Measurements from ENCODE around the gene HSD17B12.

Gene HSD17B12

DNA sequence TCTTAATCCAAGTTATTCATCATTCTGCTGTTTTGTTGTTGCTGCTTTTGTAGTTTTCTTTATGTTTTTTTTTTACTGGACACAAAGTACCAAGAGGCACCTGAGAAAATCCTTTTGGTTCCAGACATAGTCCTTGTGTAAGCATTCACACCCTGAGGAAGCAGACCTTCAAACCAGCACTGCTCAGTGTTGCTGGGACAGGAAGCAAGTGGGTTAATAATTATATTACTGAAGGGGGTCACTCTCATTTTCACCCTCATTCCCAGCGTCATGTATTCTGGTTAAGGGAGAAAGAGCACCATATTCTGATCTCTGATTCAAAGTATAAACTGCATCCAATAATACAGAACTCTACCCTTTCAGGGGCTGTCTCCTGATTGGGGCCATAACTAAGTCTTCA, 194.2 kb downstream of the HSD17B12 start:
- no peak for DNase-seq

DNA sequence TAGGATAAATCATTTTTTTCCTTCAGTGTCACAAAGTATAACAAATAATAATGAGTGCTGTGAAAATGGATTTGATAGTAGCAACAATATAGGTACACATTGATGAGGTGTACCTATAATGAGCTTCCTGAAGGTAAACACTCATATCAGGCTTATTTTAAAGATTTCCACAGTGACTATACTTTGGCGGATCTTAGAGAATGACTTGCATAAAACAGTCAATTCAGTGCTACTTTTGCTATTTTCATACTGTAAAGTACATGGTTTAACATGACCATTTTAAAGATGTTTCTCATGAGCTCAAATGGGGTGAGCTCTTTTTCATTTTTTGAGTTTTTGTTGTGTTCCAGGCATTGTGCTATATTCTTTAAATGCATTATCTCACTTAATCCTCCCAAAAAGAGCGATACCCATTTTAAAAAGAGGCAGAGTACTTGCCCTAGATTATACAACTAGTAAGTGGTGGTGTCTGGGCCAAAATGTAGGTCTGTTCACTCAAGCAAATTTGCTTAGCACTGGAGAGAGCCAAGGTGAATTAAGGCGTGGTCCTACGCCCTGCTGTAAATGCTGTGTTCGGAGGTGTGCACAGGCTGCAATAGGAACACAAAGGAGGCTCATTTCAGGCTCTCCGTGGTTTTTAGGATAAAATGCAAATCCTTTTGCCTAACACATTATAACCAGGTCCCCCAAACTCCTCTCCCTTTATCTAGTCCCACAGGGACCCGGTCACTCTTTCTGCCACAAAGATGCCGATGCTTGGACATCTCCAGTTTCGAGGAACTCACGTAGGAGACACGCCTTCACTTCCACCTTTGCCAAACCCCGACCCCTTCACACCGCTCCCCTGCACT, 199.5 kb downstream of the HSD17B12 start:
- DNase-seq = no peak

DNA sequence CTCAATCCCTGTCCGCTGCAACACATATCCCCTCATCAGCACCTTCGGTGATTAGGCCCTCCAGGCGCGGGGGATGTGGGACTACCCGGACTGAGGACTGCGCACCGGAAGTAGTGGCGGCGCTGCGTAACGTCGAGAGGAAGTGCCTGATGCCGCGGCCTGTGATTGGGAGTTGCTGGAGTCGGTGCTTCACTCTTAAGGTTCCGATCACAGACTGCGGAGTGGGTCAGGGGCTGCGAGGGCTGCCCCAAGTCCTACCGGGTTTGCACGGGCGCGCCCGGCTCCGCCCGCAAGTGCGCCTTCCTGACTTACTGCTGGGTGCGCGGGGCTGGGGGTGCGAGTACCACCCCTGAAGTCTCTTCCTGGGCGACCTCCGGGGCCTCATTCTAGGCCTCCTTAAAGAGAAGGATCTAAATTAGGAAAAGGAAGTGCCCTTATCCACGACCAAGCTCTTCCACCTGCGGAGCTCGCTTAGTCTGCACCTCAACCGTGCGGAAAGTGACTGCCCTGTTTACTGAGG, 200.2 kb downstream of the HSD17B12 start, which contains the start of gene ALKBH3:
Gene ALKBH3 (plus strand): TSS at position 192 of the 520 bp plus-strand sequence. CDS start 1,822 bp downstream, outside the sequence.
- peak; percentile 88 for DNase-seq

DNA sequence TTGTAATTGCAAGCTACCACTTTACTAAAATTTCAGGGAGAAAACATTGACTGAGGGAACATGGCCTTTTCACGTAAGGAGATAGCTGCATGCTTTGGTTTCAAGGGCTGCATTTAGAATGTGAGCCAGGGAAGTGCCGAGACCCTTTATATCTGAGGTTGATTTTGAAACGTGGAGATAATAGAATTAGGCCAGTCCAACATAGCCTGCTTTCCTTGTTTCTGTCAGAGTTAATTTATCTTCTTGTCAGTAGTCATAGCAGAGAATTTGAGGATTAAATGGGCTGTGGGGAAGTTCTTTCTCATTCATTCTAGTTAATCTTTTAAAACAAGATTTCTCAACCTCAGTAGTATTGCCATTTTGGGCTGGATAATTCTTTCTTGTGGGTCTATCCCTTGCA, 212.3 kb downstream of the HSD17B12 start:
- no peak for DNase-seq

DNA sequence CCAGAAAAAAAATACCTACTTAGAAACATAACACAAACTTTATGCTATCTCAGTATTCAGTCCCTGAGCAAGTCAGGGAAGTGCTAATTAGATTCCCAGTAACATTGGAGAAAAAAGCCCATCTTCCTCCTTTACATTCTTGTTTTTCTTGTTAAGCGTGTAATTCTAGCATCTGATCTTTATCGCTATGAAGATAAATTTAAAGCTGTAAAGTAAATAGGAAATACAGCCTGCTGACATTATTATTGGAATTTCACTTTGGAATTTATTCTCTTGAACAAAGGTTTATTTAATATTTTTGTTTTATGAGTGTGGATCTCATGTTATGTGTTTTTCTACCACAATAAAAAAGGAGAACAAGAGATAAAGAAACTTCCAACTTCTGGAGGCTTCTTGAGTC, 214.0 kb downstream of the HSD17B12 start:
- DNase-seq = no peak

DNA sequence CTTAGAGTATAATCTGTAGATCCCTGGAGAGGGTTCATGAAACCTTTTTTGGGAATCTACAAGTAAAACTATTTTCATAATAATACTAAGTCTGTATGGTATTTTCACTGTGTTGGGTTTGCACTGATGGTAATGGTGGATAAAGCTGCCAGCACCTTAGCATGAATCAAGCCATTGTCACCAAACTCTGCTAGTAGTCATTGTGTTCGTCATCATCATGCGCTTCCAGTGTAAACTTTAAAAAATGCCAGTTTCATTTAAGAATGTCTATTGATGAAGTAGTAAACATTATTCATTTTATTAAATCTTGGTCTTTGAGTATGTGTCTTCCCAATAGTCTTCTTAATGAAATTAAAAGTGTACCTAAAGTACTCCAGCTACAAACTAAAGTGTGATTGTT, 215.1 kb downstream of the HSD17B12 start:
- DNase-seq = no peak

DNA sequence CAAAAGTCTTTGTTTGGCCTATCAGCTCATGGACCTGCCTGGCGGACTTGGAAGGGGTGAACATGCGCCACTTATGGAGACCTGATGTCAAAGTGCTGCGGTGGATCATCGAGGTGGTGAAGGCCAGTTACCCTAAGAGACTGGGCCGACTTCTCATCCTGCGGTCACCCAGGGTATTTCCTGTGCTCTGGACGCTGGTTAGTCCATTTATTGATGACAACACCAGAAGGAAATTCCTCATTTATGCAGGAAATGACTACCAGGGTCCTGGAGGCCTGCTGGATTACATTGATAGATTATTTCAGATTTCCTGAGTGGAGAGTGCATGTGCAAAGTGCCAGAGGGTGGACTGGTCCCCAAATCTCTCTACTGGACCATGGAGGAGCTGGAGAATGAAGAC, 218.0 kb downstream of the HSD17B12 start:
- DNase-seq = no peak

DNA sequence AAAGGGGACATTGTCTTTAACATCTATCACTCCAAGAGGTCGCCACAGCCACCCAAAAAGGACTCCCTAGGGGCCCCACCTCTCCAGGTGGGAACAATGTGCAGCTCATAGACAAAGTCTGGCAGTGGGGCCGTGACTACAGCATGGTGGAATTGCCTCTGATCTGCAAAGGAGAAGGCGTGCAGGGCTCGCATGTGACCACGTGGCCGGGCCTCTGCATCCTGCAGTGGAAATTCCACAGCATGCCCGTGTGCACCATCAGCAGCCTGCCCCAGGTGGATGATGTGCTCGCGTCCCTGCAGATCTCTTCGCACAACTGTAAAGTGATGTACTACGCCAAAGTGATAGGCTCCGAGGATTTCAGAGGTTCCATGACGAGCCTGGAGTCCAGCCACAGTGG, 218.6 kb downstream of the HSD17B12 start:
- no peak for DNase-seq

DNA sequence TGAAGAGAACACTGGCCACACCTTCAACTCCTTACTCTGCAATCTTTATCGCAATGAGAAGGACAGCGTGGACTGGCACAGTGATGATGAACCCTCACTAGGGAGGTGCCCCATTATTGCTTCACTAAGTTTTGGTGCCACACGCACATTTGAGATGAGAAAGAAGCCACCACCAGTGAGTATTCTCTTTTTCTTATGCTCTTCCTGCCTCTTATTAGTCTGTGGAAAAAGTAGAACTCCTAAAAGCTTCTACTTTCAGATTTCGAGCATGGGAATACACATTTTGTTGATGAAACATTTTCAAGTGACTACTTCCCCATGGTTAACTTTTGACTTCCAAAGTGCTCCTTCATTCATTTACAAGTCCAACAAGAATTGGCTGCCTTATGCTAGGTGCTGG, 221.0 kb downstream of the HSD17B12 start:
- DNase-seq = no peak

DNA sequence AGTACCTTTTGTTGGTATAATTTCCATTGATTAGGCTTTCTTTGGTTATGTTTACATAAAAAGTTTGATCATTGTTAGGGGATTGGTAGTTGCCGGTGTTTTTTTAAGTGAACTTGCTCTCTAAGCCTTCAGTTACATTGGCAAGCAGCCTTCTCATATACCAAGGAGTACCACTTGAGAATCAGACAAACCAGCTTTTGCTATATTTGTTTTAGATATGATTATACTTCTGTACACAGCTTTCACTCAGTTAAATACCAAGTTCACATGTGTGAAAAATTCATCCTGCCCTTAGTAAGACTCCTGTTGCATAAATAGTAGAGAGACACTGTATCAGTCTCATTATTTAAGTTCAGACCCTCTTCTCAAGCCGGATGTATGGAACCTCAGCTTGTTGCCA, 222.5 kb downstream of the HSD17B12 start:
- DNase-seq = no peak

DNA sequence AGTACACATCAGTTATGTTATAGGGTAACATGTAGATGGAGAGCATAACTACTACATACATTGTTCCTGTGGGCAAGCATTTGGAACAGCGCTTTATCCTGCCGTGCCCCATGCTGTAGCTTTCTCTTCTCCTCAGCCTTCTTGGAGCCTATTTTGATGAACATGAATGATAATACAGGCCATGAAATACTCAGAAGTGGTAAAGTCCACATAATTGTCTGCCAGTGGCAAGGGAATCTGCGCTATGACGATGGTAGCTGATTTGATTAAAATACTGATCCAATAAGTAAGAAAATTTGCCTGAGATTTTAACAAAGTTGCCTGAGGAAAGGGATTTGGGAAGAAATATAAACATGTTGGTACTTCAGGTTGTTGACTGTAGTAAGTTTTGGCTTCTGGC, 223.4 kb downstream of the HSD17B12 start:
- DNase-seq = no peak

DNA sequence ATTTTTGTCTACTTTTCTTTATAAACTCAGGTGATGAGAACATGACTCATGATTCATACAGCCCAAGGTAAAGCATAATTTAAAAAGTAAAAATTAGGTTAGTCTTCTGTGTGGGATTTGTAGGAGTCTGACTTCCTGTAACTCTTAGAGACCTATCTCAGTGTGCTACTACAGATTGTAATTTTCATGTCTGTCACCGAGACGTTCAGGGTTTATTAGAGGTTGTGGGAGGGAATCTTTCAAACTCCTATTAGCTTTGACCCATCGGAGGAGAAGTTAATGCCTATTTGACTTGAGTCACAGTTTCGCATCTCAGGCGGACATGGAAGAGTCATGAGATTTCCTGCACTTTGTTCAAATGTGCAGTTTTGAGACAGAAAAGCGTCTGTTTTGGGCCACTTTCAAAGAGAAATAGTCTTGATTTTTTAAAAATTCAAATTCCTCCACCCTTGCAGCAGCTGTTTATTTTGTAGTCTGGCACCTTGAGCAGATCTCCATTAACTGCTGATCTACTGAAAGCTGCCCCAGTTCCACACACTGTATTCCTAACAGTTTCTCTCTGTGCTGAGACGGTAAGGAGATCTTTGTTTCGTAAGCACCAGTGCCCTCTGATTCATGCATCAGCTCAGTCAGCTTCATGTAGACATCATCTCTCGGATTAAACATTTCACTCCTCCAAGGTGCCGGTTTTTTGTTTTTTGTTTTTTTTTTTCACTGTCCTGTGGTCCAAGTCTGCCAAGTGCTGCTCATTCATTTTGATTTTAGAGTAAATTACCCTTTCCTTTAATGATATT, 224.4 kb downstream of the HSD17B12 start:
- no peak for DNase-seq

DNA sequence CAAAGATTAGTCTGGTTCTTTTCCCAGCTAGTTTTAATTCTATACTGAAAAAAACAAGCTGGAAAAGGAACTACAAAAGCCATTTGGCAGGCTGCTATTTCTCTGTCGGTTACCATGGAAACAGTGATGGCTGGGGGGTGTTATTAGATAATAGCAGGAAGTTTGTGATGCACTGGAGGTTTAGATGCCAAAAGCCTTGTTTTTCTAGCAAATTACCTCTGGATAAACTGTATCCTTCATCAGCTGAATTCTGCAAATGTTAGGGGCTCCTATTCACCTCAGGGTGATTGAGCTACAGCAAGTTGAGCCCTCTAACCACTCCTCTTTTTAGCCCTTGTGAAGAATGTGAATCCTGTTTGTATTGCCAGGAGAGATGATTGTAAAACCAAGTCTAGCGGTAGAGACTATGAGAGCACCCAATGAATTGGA, 225.3 kb downstream of the HSD17B12 start:
- peak; percentile 33 for DNase-seq

Data from NCI-H1105 treated with DMSO at 0.1 percent for 48 hours (cell line).